ENCODE data around the gene CRAT.
"Not testable (repeated sequence)": the region's sequence is repeated elsewhere in the genome, so short reads cannot be mapped to it uniquely, and the experiment has no call there.

DNA sequence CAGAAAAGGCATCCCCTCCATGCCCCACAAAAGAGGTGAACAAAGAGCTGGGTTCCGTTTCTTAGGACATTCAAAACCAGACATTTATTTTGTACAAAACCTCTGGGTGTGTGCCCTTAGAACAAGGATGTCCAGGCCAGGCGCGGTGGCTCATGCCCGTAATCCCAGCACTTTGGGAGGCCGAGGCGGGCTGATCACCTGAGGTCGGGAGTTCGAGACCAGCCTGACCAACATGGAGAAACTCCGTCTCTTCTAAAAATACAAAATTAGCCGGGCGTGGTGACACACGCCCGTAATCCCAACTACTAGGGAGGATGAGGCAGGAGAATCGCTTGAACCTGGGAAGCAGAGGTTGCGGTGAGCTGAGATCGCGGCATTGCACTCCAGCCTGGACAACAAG lies 1.9 kb upstream of the CRAT start:
- TF ChIP-seq, protein P1, sequence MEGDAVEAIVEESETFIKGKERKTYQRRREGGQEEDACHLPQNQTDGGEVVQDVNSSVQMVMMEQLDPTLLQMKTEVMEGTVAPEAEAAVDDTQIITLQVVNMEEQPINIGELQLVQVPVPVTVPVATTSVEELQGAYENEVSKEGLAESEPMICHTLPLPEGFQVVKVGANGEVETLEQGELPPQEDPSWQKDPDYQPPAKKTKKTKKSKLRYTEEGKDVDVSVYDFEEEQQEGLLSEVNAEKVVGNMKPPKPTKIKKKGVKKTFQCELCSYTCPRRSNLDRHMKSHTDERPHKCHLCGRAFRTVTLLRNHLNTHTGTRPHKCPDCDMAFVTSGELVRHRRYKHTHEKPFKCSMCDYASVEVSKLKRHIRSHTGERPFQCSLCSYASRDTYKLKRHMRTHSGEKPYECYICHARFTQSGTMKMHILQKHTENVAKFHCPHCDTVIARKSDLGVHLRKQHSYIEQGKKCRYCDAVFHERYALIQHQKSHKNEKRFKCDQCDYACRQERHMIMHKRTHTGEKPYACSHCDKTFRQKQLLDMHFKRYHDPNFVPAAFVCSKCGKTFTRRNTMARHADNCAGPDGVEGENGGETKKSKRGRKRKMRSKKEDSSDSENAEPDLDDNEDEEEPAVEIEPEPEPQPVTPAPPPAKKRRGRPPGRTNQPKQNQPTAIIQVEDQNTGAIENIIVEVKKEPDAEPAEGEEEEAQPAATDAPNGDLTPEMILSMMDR (conservative IDR thresholded peaks at IDR 0.05; ENCODE audit: low read length): not testable (repeated sequence)
- not testable (repeated sequence) for TF ChIP-seq EZH2phosphoT487 (IDR thresholded peaks at IDR 0.05; ENCODE audit: borderline replicate concordance, low read depth, low read length)

All from OCI-LY7 (cell line).